T follicular helper cell (primary cell): ENCODE measurements around the gene GPR42.

ENCODE experiments used
- DNase-seq: peaks from one replicate; pipeline ENCODE4 v3.0.0-alpha.2; 2020; ENCODE audit warnings: low read depth
- total RNA-seq, 2 experiments: gene quantifications; one replicate each; lab custom pipeline; 2026; lab: John Stamatoyannopoulos, UW

Gene GPR42, protein sequence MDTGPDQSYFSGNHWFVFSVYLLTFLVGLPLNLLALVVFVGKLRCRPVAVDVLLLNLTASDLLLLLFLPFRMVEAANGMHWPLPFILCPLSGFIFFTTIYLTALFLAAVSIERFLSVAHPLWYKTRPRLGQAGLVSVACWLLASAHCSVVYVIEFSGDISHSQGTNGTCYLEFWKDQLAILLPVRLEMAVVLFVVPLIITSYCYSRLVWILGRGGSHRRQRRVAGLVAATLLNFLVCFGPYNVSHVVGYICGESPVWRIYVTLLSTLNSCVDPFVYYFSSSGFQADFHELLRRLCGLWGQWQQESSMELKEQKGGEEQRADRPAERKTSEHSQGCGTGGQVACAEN
- total RNA-seq: 0 reads per million in 2 experiments

DNA sequence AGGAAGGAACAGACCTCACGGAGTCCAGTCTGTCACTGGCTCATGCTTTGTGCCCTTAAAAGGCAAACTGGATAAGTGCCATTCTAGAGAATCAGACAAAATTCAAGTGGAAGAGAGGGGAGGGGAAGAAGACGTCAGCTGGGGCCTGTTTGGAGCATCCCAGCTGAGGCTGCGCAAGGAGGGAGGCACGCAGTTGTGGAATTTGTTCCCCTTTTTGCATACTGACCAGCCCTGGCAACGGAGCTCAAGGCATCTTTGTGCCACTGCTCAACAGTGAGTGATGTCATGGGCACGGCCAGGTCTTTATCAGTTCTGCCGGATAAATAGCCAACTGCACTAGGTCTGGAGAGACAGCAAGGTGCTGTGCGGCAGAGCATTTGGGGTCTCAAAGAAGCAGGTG lies at the start of gene GPR42:
Gene GPR42, plus strand, starts transcription at position 347 of the 400 bp plus-strand sequence. CDS start 292 bp downstream, outside the sequence.
- no peak for DNase-seq

DNA sequence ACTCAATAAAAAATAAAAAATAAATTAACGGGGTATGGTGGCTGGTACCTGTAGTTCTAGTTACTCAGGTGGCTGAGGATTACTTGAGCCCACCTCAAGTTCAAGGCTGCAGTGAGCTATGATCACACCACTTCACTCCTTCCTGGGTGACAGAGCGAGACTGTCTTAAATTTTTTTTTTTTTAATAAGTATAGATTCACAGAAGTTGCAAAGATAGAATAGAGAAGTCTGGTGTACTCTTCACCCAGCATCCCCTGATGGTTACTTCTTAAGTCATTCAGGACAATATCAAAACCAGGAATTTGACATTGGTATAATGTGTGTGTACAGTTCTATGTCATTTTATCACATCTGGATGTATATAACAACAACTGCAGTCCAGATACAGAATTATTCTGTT lies 49.6 kb upstream of the GPR42 start:
- no peak for DNase-seq

DNA sequence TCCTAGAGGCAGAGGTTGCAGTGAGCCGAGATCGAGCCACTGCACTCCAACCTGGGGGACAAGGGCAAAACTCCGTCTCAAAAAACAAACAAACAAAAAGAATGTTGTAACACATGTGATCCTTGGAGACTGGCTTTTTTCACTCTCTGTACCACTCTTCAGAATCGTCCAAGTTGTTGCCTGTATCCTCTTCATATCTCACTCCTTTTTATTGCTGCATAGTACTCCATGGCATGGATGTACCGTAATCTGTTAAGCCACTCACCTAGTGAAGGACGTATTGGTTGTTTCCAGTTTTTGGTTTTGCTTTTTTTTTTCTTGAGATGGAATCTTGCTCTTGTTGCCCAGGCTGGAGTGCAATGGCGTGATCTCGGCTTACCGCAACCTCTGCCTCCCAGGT lies 48.9 kb upstream of the GPR42 start:
- DNase-seq: no peak

DNA sequence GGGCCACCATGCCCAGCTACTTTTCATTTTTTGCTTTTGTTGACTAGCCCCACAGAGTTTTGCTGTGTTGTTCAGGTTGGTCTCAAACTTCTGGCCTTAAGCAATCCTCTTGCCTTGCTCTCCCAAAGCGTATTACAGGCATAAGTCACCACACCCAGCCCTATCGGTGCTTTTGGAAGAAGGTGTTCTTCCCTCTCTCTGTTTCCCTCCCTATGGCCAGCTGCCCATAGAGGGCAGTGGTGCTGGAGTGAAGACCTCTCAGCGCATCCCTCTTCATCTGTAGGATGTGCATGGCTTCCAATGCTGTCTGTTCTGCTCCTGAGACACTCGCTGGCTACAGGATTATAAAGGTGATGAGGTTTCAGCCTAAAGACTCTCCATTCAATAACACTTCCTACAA lies 43.2 kb upstream of the GPR42 start:
- DNase-seq: no peak

DNA sequence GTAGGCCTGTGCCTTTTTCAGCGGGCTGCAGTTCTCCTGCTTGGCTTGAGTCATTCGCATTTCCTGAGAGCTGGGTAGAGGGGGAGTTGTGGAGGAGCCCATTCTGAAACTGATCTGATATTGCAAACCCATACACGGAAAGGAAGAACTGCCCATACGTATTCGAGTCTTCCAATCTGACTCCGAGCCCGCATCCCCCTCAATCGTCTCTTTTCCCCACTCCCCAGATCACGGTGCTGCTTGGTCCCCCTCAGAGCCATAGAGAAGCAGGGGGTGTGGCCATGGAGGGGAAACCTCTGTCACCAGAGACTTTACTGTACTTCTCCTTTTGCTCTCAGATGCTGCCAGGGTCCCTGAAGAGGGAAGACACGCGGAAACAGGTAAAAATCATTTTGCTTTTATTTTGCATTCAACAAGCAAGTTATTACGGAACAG lies 42.0 kb upstream of the GPR42 start, which contains the start of gene CD22:
Gene CD22, plus strand, starts transcription at position 337 of the 435 bp plus-strand sequence. CDS start 2,854 bp downstream, outside the sequence.
- DNase-seq: no peak

DNA sequence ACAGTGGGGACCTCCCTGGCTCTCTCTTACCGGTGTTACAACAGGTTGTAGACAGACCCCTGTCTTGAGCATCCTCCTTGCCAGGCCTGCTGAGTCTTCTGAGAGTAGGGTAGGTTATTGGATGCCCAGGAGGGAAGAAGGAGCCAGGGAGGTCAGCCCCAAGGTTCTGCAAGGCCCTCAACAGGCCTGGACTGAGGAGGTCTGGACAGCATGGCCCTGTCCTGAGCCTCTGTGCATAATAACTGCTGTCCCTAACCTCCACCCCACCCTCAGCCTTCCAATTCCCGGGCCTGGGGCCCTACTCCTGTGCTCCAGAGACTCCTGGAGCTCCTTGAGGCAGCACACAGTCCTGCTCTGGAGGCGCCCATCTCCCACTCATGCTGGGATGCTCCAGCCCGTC lies 41.5 kb upstream of the GPR42 start:
- DNase-seq: no peak

DNA sequence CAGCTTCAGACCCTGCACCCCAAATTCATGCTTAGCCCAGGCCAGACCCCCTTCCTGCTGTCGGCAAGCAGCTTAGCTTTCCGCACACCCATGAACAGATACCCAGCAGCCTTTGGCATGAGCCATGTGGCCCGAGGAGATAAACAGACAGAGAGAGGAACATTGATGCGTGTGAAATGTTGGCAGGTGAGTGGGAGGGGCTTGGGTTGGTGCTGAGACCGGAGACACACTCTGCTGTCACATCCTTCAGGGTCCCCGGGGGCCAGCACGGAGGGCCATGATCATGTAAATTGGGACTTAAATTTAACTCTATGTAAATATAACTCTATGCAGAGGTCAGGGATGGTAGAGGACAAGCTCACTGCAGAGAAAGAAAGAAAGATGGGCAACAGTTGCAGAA lies 40.4 kb upstream of the GPR42 start:
- DNase-seq: no peak

DNA sequence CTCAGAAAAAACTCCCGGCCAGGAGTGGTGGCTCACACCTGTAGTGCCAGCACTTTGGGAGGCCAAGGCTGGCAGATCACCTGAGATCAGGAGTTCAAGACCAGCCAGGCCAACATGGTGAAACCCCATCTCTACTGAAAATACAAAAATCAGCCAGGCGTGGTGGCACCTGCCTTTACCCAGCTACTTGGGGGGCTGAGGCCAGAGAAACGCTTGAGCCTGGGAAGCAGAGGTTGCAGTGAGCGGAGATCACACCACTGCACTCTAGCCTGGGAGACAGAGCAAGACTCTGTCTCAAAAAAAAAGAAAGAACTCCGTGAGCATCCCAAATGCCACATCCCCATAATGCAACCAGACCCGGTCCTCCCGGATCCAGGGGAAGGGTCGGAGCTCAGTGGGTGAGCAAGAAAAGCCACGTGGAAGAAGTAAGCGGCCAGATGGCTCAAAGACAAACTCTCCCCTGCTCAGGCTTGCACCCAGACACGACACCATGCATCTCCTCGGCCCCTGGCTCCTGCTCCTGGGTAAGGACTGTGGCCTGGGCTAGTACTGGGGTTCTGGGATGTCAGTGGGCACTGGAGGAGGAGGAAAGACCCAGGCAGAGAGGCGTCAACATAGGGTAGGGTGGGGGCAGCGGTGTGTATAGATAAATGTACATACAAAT lies 39.2 kb upstream of the GPR42 start:
- no peak for DNase-seq

DNA sequence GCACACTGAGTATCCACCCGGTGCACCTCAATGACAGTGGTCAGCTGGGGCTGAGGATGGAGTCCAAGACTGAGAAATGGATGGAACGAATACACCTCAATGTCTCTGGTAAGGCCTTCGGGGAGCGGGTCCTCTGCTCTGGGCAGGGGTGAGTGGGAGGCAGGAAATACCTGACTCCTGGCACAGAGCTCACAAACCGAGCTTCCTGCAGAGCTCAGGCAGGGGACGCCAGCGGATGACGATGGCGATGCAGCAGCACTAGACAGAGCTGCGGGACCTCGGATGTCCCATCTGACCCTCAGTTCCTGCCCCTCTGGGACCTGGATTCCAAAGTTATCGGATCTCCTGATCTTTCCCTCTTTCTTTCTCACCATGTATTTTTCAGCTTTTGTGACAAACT lies 38.1 kb upstream of the GPR42 start:
- DNase-seq: no peak

DNA sequence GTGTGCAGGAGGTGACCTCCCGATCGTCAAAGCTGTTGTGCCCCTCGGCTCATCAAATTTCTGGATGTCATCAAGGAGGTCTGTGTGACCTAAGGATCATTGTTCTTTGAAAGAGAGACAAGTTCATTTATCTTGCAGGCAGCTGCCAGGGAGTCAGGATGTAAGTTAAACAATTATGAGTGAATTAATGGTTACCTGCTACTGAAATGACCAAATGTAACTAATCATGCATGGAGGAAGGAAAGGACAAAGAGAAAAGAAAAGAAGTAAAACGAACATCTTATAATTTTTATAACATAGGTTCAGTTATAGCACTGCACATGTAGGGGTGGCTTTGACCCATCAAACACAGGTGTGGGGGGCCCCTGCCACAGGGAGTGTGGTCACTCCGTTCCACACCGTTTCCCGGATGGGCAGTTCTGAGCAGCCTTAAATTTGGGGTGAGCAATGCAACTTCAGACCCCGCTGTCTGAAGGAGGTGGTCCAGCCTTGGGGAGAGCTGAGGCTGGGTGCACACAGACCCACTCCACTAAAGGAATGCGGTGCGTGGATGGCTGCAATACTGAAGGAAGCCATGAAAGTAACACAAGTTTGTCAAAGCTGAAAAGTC lies 36.6 kb upstream of the GPR42 start:
- no peak for DNase-seq

DNA sequence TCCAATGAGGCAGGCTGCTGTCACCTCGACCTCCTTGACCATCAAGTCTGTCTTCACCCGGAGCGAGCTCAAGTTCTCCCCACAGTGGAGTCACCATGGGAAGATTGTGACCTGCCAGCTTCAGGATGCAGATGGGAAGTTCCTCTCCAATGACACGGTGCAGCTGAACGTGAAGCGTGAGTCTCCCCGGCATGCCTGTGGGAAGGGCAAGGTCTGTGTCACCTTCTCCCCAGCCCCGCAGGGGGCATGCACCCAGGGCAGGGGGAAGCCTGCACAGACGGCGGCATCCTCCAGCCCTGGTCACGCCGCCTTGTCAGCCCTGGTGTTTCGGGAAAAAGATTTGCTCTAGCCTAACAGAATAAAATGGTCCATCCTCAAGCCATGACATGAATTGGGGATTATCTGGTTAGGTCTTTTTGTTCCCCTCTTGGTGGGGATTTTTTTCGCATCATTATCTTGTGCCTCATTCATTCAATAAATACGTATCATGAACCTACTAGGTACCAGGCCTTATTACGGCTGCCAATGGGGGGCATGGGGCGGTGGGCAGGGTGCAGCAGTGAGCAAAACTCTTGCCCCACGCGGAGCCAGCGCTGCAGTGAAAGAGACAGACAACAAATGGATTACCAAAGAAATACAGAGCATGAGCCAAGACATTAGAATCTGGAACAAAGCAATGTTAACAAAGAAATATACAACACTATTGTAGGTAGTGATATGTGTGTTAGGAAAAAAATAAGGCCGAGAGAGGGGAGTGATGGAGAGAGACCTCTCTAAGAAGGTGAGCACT lies 34.5 kb upstream of the GPR42 start:
- no peak for DNase-seq

DNA sequence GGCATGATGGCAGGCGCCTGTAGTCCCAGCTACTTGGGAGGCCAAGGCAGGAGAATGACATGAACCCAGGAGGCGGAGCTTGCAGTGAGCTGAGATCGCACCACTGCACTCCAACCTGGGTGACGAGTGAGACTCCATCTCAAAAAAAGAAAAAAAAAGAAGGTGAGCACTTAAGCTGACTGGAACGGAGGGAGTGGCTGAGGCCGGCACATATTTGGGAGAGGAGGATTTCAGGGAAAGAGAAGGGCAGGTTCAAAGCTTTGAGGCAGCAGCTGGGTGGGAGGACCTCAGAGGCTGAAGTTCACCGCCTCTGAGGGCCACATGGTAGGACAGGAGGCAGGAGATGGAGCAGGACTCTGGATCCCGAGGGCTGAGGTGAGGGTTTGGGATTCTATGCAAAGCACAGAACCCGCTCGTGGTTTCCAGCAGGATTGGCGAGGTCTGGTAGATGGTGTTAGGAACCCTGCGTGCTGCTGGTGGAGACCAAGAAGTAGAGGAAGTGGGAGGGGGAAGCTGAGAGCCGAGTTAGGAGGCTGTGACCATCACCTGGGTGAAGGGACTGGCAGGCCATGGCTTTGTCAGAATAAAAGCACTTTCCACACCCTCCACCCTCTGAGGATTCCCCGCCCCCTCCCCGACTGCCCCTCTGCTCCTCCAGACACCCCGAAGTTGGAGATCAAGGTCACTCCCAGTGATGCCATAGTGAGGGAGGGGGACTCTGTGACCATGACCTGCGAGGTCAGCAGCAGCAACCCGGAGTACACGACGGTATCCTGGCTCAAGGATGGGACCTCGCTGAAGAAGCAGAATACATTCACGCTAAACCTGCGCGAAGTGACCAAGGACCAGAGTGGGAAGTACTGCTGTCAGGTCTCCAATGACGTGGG lies 33.5 kb upstream of the GPR42 start:
- DNase-seq: no peak

DNA sequence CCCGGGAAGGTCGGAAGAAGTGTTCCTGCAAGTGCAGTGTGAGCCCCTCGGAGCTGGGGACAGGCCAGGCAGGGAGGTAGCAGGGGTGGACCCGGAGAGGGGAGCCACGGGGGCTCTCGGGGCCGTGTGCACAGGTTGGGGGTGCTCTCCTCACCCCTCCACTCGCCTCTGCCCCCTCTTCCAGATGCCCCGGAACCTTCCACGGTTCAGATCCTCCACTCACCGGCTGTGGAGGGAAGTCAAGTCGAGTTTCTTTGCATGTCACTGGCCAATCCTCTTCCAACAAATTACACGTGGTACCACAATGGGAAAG lies 32.9 kb upstream of the GPR42 start:
- DNase-seq: no peak

DNA sequence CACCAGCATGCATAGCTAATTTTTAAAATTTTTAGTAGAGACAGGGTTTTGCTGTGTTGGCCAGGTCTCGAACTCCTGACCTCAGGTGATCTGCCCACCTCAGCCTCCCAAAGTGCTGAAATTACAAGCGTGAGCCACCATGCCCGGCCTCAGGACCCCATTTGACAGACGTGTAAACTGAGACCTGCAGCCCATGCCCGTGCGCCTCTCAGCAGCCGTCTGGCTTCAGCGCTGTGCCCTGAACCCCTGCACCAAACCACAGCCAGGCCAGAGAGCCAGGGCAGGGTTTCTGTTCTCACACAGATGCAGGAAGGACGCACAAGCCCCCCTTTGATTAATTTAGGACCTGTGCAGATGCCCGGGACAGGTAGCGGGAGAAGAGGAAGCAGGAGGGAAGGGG lies 30.4 kb upstream of the GPR42 start:
- no peak for DNase-seq

DNA sequence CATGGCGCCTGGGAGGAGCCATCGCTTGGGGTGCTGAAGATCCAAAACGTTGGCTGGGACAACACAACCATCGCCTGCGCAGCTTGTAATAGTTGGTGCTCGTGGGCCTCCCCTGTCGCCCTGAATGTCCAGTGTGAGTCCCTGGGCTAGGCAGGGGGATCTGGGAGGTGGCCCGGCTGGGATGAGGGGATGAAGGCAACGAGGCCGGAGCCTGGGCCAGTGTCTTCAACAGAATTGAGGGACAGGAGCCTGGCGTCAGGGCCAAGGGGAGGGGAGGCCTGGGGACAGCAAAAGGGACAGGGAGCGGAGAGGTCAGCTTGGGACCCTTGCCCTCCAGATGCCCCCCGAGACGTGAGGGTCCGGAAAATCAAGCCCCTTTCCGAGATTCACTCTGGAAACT lies 29.9 kb upstream of the GPR42 start:
- no peak for DNase-seq

DNA sequence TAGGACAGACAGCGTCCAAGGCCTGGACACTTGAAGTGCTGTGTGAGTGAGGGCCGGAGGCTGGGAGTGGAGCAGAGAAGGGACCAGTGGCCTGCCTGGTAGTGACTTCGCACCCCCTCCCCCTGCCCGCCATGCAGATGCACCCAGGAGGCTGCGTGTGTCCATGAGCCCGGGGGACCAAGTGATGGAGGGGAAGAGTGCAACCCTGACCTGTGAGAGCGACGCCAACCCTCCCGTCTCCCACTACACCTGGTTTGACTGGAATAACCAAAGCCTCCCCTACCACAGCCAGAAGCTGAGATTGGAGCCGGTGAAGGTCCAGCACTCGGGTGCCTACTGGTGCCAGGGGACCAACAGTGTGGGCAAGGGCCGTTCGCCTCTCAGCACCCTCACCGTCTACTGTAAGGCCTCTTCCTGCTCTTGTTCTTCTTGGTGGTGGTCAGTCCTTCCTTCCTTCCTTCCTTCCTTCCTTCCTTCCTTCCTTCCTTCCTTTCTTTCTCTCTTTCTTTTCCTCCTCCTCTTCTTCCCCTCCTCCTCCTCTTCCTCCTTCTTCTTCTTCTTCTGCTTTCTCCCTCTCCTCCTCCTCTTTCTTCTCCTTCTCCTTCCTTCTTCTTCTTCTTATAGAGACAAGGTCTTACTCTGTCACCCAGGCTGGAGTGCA lies 29.2 kb upstream of the GPR42 start:
- DNase-seq: no peak

DNA sequence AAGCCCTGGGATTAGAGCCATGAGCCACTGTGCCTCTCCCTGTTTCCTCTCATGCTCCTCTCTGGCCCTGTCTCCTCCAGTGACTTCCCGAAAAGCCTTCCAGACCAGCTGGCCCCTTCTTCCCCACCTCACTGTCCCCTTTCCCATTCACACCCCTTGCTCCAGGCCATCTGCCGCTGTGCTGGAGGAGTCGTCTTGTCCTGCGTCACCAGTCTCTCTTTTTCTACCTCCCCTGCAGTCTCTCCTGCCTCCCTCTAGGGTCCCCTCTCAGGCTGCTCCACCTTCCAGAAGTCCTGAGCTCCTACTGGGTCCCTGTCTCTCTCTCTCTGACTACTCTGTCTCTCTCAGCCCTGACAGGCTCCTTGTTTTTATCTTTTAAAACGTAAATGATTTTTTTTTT lies 28.4 kb upstream of the GPR42 start:
- DNase-seq: no peak

DNA sequence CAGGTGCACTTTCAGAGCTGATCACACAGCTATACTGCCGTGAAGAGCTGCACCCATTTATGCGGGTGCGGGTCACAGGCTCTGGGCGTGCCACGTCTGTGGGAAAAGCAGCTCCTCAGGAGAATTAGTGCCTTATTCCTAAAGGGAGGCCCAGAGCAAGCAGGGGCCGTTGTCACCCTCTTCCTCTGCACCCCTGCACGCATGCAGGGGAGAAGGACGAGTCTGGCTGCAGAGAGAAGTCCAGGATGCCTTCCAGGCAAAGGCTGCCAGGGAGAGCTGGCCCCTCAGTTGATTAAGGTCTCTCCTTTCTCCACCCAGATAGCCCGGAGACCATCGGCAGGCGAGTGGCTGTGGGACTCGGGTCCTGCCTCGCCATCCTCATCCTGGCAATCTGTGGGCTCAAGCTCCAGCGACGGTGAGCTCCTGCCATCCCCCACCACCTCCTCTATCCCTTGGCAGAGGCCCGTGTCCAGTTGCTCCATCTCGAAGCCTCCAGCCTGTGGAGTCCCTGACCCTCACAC lies 26.3 kb upstream of the GPR42 start:
- DNase-seq: no peak

DNA sequence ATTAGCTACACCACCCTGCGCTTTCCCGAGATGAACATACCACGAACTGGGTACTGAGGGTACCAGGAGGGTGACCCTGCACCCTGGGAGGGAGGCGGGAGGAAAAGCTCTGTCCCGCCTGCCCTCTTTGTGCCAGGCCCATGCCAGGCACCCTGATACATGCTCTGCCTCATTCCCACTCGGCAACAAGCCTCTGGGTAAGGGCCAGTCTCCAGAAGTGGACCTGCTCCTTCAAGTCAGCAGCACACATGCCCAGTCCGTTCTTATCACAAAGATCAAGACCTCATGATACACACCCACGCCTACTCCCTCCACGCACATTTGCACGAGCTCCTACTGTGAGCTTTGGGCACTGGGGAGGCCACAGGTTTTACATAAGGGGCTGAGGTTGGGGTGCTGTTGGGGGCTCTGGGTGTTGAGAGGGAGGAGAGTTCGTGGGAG lies 25.2 kb upstream of the GPR42 start:
- DNase-seq: no peak
